ENCODE data around the gene SLFNL1. TPM values are rescaled to one million over a fixed set of nuclear protein-coding genes. Genes with fewer than 3 reads are reported as not detected.

SLFNL1 gene
- total and polyA plus RNA-seq, 5 donors, result 0.16 to 0.53 (median 0.29) TPM

DNA sequence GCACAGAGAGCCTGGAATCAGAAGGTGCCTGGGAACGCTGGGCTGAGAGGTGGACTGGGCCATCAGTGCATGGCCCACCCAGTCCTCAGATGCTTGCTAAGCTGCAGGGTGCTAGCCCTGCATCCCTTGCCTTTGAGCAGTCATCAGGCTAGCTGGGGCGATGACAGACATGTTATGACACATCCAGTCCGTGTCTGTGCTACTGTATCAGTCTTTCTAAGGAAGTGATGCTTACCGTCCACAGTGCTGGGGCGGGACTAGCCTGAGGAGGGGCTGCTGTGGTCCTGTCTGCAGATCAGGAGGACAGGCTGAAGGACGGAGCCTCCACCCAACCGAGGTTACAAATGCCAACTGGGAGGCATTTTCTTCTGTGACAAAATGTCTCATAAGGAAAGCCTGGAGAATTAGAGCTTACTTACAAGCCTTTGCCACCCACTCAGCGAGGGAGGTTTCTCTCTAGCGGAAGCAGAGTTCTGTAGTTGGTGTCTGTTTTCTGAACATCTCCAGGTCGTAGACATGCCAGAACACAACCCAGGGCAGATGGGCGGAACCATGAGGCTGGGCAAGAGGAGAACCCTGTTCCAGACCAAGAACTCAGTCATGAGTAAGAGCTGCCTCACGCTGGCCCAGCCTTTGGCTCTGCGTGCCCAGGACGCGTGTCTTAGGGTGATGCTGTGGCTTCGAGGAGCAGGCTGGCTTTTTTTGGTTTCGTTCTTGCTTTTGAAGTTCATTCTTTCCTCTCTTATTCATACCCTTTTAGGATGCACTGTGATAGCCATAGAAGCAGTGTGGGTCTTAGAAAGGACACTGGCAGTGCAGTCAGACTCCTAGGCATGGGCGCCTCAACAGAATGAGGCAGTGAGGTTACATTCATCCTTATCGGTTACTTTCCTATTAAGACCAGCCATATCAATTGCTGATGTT lies 14.3 kb downstream of the SLFNL1 start:
- H3K4me3 ChIP-seq (ENCODE audit: low read length), result no peak overlapping the region
- no peak for DNase-seq
- intact Hi-C loops (cut with DNase I), result no loop called here
- H3K4me1 ChIP-seq (ENCODE audit: control insufficient read depth, insufficient read depth, low read length), result peaks cover 4% of the 10 kb centered on the region
- ATAC-seq, result no peak
- WGBS, result 87% methylated on average over 19 of the region's 19 CpGs
- no peaks in the 10 kb centered on the region for H3K27me3 ChIP-seq (ENCODE audit: control insufficient read depth, insufficient read depth)
- H3K9me3 ChIP-seq (ENCODE audit: control insufficient read depth, low read length), result no peaks in the 10 kb centered on the region
- no peak overlapping the region for H3K27ac ChIP-seq (ENCODE audit: low read length)

DNA sequence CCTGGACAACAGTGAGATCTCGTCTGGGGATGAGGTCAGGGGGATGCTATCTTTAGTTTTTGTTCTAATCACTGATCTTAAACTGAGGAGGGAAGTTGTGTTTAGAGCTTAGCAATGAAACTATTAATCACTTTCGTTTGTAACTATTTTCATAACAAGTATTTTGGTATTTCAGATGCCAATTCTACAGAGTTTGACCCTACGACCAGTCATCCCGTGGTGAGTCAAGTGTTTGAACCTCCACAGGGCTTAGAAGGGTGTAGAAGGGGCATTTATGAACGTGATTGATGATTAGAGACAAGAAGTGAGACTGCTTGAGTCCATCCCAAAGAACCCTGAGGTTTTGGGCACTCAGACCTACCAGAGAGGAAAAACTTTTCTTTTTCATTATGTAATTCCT lies 15.6 kb downstream of the SLFNL1 start:
- DNase-seq, result no peak
- Histone ChIP-seq H3K9me3 (ENCODE audit: control insufficient read depth, low read length) (no peaks in the 10 kb centered on the region), H3K27ac (ENCODE audit: low read length) (no peak overlapping the region), H3K4me3 (ENCODE audit: low read length) (no peak overlapping the region), H3K27me3 (ENCODE audit: control insufficient read depth, insufficient read depth) (no peaks in the 10 kb centered on the region), H3K4me1 (ENCODE audit: control insufficient read depth, insufficient read depth, low read length) (peaks cover 4% of the 10 kb centered on the region)
- ATAC-seq, result no peak
- 84% methylated on average over 5 of the region's 5 CpGs for WGBS
- intact Hi-C loops (cut with DNase I), result no loop called here

DNA sequence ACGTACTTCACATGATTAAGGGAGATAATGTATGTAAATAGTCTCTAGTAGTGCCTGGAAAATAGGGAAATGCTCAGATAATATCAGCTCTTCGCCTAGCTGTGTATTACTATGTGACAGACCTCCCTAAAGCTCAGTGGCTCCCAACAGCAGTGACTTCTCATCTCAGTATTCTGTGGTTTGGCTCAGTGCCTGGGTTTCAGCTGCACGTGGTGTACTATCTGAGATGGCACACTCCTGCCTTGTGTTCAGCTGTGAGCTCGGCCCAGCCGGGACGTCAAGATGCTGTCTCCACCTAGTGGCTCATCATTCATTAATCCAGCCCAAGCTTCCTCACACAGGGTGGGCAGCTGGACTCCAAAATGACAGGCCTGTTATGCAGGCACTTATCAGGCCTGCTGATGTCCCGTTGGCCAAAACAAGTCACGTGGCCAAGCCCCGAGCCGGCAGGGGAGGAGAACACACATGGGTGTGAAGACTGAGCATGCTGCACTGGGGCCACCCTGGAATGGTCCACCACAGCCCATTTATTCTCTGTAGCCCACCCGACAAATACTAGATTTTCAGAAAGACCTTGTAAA lies 17.8 kb downstream of the SLFNL1 start:
- Histone ChIP-seq H3K27ac (ENCODE audit: low read length) (no peak overlapping the region), H3K9me3 (ENCODE audit: control insufficient read depth, low read length) (no peaks in the 10 kb centered on the region), H3K4me3 (ENCODE audit: low read length) (no peak overlapping the region), H3K4me1 (ENCODE audit: control insufficient read depth, insufficient read depth, low read length) (peaks cover 4% of the 10 kb centered on the region), H3K27me3 (ENCODE audit: control insufficient read depth, insufficient read depth) (no peaks in the 10 kb centered on the region)
- DNase-seq, result peak; percentile 92 to 96 (median 94)
- peak; percentile 95 to 96 for ATAC-seq
- intact Hi-C loops (cut with DNase I), result no loop called here
- 24% methylated on average over 11 of the region's 11 CpGs for WGBS

- ATAC-seq (peak; percentile 4 to 22), DNase-seq (no peak)
- peaks cover 4% of the 10 kb centered on the region for H3K4me1 ChIP-seq (ENCODE audit: control insufficient read depth, insufficient read depth, low read length)
- intact Hi-C loops (cut with DNase I), result no loop called here
- peak overlapping the region; percentile 28 for H3K27ac ChIP-seq (ENCODE audit: low read length)
- 82% methylated on average over 9 of the region's 9 CpGs for WGBS
- H3K27me3 ChIP-seq (ENCODE audit: control insufficient read depth, insufficient read depth), result no peaks in the 10 kb centered on the region
- no peaks in the 10 kb centered on the region for H3K9me3 ChIP-seq (ENCODE audit: control insufficient read depth, low read length)
- H3K4me3 ChIP-seq (ENCODE audit: low read length), result no peak overlapping the region
Observed at GRCh38 chr1:41003127-41003639, 18.3 kb downstream of the SLFNL1 start.

GRCh38 chr1:40998668-40999067 lies 22.9 kb downstream of the SLFNL1 start:
- no peak overlapping the region for H3K27ac ChIP-seq (ENCODE audit: low read length)
- no peaks in the 10 kb centered on the region for H3K27me3 ChIP-seq (ENCODE audit: control insufficient read depth, insufficient read depth)
- ATAC-seq, result no peak
- H3K4me3 ChIP-seq (ENCODE audit: low read length), result no peak overlapping the region
- WGBS, result 95% methylated on average over 4 of the region's 4 CpGs
- no peaks in the 10 kb centered on the region for H3K9me3 ChIP-seq (ENCODE audit: control insufficient read depth, low read length)
- DNase-seq, result no peak
- H3K4me1 ChIP-seq (ENCODE audit: control insufficient read depth, insufficient read depth, low read length), result peaks cover 4% of the 10 kb centered on the region
- intact Hi-C loops (cut with DNase I), result no loop called here

GRCh38 chr1:40997096-40997495 lies 24.4 kb downstream of the SLFNL1 start:
- no peak for DNase-seq
- no peaks in the 10 kb centered on the region for H3K4me1 ChIP-seq (ENCODE audit: control insufficient read depth, insufficient read depth, low read length)
- H3K27ac ChIP-seq (ENCODE audit: low read length), result no peak overlapping the region
- no peaks in the 10 kb centered on the region for H3K27me3 ChIP-seq (ENCODE audit: control insufficient read depth, insufficient read depth)
- no peak overlapping the region for H3K4me3 ChIP-seq (ENCODE audit: low read length)
- no peak for ATAC-seq
- no peaks in the 10 kb centered on the region for H3K9me3 ChIP-seq (ENCODE audit: control insufficient read depth, low read length)
- intact Hi-C loops (cut with DNase I), result no loop called here
- WGBS, result 91% methylated on average over 8 of the region's 8 CpGs

- Histone ChIP-seq H3K27me3 (ENCODE audit: control insufficient read depth, insufficient read depth) (no peaks in the 10 kb centered on the region), H3K9me3 (ENCODE audit: control insufficient read depth, low read length) (no peaks in the 10 kb centered on the region), H3K27ac (ENCODE audit: low read length) (no peak overlapping the region), H3K4me3 (ENCODE audit: low read length) (no peak overlapping the region), H3K4me1 (ENCODE audit: control insufficient read depth, insufficient read depth, low read length) (peaks cover 9% of the 10 kb centered on the region)
- ATAC-seq, result no peak
- intact Hi-C loops (cut with DNase I), result no loop called here
- DNase-seq, result no peak
- WGBS, result 95% methylated on average over 5 of the region's 5 CpGs
Observed at GRCh38 chr1:40989066-40989465, 32.5 kb downstream of the SLFNL1 start.

DNA sequence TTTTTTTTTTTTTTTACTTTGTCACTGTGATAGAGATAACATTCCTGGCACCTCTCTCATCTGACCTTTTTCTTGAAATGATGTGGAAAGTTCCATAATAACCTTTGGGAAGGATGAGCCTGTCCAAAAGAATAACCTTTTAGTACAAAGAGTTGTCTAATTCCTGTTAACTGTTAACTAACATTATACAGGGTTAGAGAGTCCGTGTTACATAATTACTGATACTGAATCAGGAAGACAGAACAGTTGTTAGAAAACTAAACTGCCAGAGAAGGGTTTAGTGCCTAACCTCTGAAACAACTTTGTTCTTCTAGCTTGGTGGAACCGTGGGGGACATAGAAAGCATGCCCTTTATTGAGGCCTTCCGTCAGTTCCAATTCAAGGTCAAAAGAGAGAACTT lies 33.2 kb downstream of the SLFNL1 start:
- WGBS, result 71% methylated on average over 3 of the region's 3 CpGs
- no peak for DNase-seq
- Histone ChIP-seq H3K27ac (ENCODE audit: low read length) (peak overlapping the region; percentile 19), H3K4me3 (ENCODE audit: low read length) (no peak overlapping the region), H3K4me1 (ENCODE audit: control insufficient read depth, insufficient read depth, low read length) (peaks cover 9% of the 10 kb centered on the region), H3K27me3 (ENCODE audit: control insufficient read depth, insufficient read depth) (no peaks in the 10 kb centered on the region), H3K9me3 (ENCODE audit: control insufficient read depth, low read length) (no peaks in the 10 kb centered on the region)
- ATAC-seq, result peak in 1 of 2 donors; percentile 42
- intact Hi-C loops (cut with DNase I), result no loop called here

DNA sequence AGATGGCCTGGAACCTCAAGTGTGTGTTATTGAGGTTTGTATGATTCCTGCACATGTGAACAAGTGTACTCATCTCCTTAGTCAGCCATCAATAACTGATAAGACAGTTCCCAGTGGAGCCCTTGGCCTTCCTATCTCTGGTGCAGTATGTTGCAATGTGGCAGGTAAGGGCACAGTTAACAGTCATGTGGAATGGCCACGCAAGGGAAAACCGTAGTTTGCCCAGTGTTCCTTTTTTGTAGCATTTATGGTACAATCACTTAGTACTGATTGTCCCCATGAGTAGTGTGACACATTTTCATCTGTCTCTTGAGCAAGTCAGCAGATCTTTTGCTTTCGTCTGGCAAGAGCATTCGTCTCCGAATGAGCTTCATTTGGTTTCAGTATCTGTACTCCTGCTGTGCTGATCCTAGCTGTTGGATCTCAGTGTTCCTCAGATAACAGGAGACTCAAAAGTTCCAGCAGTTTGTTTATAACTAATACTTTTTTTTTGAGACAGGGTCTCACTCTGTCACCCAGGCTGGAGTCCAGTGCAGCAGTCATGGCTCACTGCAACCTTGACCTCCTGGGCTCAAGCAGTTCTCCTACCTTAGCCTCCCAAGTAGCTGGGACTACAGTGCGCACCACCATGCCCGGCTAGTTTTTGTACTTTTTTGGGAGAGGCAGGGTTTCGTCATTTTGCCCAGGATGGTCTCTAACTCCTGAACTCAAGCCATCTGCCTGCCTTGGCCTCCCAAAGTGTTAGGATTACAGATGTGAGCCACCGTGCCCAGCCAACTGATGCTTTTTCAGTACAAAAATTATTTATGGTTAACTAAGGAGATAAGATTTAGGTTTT lies 33.9 kb downstream of the SLFNL1 start:
- Histone ChIP-seq H3K4me1 (ENCODE audit: control insufficient read depth, insufficient read depth, low read length) (peaks cover 9% of the 10 kb centered on the region), H3K27me3 (ENCODE audit: control insufficient read depth, insufficient read depth) (no peaks in the 10 kb centered on the region), H3K27ac (ENCODE audit: low read length) (peak overlapping the region; percentile 72), H3K4me3 (ENCODE audit: low read length) (no peak overlapping the region), H3K9me3 (ENCODE audit: control insufficient read depth, low read length) (no peaks in the 10 kb centered on the region)
- intact Hi-C loops (cut with DNase I), result no loop called here
- WGBS, result 57% methylated on average over 9 of the region's 9 CpGs
- ATAC-seq (peak; percentile 22 to 74), DNase-seq (peak in 1 of 3 donors; percentile 55)

DNA sequence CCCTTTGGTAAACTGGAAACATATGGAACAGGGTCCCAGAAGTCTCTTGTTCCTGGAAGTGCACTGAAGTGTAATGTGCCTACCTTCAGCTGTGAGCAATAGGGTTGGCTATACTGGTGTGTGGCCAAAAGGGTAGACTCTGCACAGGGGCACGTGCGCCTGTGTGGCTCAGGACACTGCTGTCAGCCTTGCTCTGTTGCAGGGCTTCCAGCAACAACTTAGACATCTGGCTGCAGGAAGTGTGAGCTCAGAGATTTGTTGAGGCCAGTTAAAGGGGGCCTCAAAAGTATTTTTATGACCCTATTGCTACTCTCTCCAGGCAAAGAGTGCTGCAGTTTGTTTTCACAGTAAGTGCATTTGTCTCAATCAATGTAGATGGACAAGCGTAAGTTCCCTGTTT lies 34.6 kb downstream of the SLFNL1 start:
- H3K4me1 ChIP-seq (ENCODE audit: control insufficient read depth, insufficient read depth, low read length), result peaks cover 11% of the 10 kb centered on the region
- 52% methylated on average over 3 of the region's 3 CpGs for WGBS
- peak; percentile 45 to 56 for ATAC-seq
- no peak for DNase-seq
- H3K9me3 ChIP-seq (ENCODE audit: control insufficient read depth, low read length), result no peaks in the 10 kb centered on the region
- no peaks in the 10 kb centered on the region for H3K27me3 ChIP-seq (ENCODE audit: control insufficient read depth, insufficient read depth)
- peak overlapping the region; percentile 6 for H3K27ac ChIP-seq (ENCODE audit: low read length)
- intact Hi-C loops (cut with DNase I), result no loop called here
- no peak overlapping the region for H3K4me3 ChIP-seq (ENCODE audit: low read length)
